Stomach (tissue), 4 donors: ENCODE measurements around the gene USP28.

ENCODE experiments used
- EP300 ChIP-seq: sonication (generic); formaldehyde crosslinking; IDR thresholded peaks from one replicate; pipeline ENCODE4 v1.6.1; 2017; ENCODE audit warnings: antibody characterized with exemption
- POLR2A ChIP-seq, 4 donors: fragments of 450-650 bp; IDR thresholded peaks; one replicate each; pipeline ENCODE4 v1.6.1; 2016; ENCODE audit warnings: antibody characterized with exemption in 4 of 4, control low read depth in 2 of 4, mild to moderate bottlenecking in 1 of 4, moderate library complexity in 1 of 4
- TF ChIP-seq, protein P1 (sequence below), 7 experiments: fragments of 450-650 bp in 4 of 7; fragments of 200-600 bp in 3 of 7; sonication (generic) in 3 of 7; IDR thresholded peaks; one replicate each; pipeline ENCODE4 v1.5.1; 2016 to 2019; ENCODE audit warnings: antibody characterized with exemption in 7 of 7, control low read depth in 2 of 7, mild to moderate bottlenecking in 1 of 7

DNA sequence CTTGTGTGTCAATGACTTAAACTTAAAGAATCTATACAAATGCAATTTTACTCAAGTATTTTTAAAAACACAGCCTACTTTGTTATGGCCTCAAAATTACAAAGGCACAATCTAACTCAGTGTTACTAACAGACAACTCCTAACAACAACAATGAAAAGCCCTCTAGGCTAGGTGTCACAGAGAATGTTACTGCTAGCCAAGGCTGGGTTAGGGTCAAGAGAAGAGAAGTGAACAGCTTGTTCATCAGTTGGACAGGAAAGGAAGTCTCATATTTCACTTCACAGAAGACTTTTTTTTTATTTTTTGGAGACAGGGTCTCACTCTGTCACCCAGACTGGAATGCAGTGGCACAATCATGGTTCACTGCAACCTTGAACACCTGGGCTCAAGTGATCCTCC is 69.7 kb downstream of the USP28 start:
- TF ChIP-seq, protein P1, sequence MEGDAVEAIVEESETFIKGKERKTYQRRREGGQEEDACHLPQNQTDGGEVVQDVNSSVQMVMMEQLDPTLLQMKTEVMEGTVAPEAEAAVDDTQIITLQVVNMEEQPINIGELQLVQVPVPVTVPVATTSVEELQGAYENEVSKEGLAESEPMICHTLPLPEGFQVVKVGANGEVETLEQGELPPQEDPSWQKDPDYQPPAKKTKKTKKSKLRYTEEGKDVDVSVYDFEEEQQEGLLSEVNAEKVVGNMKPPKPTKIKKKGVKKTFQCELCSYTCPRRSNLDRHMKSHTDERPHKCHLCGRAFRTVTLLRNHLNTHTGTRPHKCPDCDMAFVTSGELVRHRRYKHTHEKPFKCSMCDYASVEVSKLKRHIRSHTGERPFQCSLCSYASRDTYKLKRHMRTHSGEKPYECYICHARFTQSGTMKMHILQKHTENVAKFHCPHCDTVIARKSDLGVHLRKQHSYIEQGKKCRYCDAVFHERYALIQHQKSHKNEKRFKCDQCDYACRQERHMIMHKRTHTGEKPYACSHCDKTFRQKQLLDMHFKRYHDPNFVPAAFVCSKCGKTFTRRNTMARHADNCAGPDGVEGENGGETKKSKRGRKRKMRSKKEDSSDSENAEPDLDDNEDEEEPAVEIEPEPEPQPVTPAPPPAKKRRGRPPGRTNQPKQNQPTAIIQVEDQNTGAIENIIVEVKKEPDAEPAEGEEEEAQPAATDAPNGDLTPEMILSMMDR (IDR thresholded peaks at IDR 0.05) = no peak
- no peak for TF ChIP-seq POLR2A (IDR thresholded peaks at IDR 0.05)
- TF ChIP-seq EP300 = no peak
